NCI-H526 (cell line): Measurements from ENCODE around the gene IQCK.

Experiments used
- DNase-seq, 2 experiments: peaks; one replicate each; lab custom pipeline; 2025; lab: John Stamatoyannopoulos, UW

IQCK gene

DNA sequence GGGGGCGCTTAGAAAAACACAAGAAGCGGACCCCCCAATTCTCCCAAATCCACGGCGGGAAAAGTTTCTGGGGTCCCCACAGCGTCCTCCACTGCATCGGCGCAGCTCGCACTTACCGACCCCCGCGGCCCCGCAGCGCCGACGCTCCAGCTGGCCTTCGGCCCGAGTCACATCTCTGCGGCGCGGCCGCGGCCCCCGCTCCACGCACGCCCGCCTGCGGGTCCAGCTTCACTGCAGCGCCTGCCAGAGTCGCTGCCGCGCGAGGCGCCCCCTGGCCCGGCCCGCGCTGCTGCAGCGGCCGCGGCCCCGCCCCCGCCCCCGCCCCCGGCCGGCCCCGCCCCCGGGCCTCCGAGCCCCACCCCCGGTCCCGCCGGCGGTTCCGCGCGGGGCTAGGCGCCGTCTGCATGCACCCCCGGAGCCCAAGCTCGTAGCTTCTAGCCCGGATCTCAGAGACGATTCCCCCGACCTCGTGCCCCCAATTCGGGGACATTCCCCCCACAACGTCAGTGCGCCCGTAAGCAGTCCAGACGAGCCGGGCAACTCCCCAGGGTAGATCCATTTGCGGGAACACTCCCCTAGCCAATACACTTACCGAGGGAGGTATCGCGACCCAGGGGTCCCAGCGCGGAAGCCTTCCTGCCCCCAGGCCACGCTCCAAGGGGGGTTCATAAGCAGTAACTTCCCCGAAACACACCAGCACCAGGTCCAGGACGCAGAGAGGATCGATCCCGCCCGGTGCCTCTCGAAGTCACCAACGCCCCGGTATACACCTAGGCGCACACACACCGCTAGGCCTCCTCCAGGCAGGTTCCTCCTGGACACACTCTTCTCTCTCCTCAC, 166.8 kb downstream of the IQCK start, which contains the start of gene GPRC5B:
GPRC5B (minus strand) TSS at position 238 of the 840 bp plus-strand sequence. CDS start 12,003 bp downstream, outside the sequence.
- peak; percentile 10 to 78 for DNase-seq

DNA sequence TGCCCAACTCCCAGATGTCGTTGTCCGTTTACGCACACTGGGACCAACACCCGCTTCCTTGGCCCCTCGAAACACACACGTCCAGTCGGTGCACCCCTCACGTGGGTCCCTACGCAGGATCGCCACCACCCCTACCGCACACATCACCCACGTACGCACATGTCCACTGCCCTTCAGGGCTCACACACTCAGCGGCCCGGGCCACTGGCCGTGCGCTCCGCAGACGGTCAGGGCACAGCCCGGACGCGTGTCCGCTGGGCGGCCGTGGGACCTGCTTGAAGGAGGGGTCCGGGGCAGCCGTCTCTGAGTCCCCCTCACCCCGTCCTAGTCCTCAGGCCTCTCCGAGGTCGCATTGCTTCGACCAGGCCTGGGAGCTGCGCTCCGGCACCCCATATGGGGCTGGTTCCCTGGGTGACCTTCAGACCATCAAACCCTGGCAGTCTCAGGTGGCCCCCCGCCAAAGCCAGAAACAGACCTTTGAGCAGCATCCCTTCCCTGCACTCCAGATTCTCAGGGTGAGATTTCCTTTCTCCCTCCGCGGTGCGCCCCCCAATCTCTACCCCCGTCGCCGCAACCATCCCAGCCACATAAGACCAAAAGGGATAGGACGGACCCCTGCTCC, 167.5 kb downstream of the IQCK start:
- DNase-seq = no peak

DNA sequence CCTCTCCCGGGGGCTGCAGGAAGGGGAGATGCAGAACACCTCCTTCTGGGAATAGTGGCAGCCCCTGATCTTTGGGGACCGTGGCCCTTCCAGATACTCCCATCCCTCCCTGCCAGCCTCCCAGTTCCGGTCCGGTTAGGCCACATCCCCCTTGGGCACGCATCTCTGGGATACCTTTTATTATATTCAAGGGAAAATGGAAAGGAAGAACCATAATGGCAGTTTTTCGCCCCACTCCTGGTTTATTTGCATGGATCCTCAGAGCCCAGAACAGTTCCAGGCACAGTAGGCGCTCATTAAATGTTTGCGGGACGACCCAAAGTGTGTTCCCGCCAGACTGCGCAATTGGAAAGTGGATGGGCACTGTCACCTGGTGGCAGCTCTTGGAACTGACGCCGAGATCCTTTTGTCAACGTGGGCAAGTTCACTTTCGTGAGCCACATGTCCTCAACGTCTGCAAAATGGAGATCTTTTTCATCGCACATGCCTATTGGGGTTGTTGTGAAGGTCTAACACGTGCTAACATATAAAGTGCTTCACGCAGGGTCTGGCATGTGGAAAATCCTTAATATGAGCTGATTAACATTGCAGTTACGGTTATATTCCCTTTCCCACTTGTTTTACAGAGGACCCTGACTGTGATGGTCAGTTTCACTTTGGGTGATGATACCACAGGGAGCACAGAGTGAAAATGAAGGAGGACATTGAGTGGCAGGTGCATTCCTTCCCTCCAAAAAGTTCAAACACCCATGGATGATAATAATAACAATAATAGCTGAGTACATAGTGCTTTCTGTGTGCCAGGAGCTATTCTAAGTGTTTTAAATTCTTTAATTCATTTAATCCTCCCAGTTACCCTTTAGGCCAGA, 168.2 kb downstream of the IQCK start:
- DNase-seq = peak; percentile 35 to 82

DNA sequence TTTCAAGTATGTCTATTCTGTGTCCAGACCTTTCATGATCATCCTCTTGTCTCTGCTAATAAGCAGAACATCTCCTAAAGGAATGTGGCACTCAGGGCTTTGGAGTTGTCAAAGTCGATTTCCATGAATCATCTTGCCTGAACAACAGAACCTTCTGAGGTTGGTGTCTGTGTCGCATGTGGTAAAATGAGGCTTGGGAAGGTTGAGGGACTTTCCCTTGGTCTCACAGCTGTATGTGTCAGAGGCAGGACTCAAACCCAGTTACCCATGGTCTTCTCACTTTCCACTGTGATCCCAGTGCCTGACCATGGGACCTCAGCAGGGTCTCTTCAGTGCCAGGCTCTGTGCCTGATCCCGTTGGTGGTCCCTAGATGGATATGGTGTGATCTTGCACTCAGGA, 170.8 kb downstream of the IQCK start:
- no peak for DNase-seq

DNA sequence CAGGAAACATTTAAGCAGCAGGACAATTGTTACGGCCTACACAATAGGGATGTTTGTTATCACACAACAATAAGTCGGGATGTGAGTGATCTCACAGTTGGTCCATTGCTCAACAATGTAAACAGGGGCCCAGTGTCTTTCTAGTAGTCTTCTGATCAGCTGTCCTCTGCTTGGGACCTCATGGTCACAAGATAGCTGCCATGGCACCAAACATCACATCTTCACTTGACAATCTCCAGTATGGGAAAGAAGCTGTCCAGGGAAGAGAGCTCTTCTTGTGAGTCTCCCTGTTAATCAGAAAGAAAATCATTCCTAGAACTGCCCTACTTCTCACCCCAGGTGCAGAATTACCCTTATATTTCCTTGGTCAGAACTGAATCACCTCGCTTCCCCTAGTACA, 172.8 kb downstream of the IQCK start:
- no peak for DNase-seq

DNA sequence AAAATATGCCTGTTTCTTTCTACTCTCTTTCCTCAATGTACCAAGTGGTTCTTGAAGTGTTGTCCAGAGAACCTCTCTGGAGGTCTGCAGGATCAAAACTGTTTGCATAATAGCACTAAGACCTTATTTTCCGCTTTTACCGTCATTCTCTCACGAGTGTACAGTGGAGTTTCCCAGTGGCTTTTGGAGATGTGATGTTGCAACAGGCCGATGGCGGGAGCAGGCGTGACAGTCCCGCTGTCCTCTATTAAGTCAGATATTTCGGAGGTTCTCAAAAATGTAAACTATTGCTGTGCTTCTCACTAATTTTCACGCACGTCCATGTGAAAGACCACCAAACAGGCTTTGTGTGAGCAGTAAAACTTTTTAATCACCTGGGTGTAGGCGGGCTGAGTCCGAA, 174.8 kb downstream of the IQCK start:
- DNase-seq = no peak

DNA sequence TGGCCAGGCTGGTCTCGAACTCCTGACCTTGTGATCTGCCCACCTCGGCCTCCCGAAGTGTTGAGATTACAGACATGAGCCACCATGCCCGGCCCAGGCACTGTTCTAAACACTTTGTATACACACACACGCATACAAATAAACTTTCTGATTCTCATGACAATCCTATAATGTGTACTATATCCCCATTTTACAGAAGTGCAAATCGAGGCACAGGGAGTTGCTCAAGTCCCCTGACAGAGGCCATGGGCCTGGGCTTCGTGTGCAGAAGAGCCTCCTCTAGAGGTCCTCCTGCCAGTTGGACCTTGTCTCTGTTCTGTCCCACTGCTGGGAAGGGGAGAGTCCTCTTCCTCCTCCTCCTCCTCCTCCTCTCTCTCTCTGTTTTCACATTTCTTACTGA, 176.5 kb downstream of the IQCK start:
- no peak for DNase-seq

DNA sequence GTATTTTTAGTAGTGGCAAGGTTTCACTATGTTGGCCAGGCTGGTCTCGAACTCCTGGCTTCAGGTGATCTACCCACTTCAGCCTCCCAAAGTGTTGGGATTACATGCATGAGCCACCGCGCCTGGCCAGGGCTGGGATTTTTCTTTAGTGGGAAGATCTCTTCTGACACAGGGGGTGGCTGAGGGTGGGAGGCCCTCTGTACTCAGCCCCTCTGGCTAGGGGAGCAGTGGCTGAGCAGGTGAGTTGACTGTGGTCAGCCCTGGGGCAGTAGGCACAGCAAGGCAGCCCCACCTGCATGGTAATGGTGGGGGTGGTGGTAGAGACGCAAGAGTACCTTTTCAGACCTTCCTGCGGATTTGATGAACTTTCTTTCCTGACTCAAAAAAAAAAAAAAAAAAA, 178.9 kb downstream of the IQCK start:
- no peak for DNase-seq

DNA sequence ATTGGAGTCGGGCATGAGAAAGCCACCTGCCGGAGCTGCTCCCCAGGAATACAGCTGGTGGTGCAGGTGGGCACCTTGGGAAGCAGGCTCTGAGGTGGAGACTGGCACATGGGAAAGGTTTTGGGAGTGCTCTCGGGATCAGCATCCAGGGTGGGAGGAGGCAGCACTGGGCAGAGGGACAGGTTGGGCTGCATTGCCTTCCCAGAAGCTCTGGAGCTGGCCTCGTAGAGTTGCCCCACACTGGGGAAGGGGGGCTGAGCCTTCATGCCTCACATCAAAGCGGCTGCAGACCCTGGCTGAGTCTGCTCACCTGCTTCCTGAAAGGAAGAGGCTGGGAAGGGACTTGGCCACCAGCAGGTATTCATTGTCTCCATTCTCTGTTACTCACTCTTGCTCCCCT, 180.1 kb downstream of the IQCK start:
- DNase-seq = no peak

DNA sequence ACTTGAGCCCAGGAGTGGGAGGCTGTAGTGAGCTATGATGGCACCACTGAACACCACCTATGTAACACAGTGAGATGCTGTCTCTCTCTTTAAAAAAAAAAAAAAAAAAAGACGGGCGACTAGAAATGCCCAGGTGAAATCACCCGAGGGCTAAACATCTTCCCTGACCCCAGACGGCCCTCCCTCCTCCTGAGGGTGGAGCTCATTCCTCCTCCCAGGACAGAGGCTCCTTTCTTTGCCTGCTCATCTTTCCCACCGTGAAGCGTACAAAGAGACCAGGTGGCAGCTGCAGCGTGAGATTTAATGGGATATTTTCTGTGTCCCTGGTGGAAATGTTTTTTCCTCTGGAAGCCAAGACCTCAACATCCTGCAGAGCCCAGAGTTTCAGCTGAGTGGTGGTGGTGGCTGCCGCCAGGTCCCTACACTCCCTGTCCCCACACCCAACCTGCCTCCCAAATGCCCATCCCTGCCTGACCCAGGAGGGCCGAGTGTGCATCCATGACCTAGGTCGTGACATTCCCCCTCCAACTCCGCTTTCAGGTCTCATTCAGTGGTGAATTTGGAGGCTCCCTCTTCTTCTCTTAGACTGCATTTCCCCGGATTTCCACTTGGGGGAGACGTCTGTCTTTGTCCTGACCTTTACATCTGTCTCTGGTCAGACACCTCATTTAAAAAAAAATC, 181.0 kb downstream of the IQCK start:
- DNase-seq = peak in 1 of 2 experiments; percentile 59

DNA sequence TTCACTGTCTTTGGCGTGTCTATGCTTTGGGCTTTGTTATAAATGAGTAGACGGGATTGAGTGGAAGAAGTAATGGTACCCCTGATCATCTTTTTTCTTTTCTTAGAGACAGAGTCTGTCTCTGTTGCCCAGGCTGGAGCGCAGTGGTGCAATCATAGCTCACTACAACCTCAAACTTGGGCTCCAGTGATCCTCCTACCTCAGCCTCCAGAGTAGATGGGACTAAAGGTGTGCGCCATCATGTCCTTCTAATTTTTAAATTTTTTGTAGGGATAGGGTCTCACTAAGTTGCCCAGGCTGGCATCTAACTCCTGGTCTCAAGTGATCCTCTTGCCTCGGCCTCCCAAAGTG, 181.5 kb downstream of the IQCK start:
- DNase-seq = no peak

DNA sequence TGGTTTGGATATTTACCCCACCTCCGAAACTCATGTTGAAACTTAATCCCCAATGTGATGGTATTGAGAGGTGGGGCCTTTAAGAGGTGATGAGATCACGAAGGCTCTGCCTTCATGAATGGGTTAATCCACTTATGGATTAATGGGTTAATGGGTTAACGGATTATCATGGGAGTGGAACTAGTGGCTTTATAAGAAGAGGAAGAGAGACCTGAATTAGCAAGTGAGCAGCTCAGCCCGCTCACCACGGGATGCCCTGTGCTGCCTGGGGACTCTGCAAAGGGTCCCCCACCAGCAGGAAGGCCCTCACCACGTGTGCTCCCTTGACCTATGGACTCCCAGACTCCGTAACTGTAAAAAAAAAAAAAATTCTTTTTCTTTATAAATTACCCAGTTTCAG, 183.1 kb downstream of the IQCK start:
- DNase-seq = no peak

DNA sequence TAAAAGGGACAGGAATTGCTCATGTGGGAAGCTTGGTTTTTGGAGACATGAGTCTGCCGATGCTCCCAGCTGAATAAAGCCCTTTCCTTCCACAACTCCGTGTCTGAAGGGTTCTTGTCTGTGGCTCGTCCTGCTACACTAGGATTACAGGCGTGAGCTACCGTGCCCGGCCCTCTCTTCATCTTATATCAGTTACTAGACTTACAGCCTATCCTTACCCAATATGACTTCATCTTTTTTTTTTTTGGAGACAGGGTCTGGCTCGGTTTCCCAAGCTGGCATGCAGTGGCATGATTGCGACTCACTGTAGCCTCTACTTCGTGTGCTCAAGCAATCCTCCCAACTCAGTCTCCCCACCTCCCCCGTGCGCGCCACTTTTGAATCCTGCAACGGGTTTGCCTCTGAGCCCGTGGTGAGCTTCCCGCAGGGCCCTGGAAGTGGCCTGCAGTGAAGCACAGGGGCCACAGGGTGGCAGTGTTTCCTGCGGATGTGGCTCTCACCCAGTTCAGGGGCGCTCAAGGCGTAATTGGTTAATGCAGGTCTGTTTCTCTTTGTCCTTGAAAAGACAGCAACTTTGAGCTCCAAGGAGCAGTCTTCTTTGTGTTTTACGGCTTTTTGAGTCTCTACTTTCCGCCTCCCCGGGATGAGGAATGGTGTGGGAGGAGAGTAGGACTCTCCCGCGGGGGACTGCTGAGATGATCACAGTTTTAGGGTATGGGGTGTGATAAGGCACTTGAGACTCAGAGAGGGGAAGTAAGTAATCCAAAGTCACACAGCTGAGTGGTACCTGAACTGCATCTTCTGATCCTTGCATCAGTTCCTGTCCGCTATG, 189.3 kb downstream of the IQCK start:
- peak; percentile 21 to 75 for DNase-seq
